HG03558 (cell line): ENCODE measurements around the gene PXT1.

Experiments
- ATAC-seq: cut with Tn5 transposase; IDR thresholded peaks from one replicate; pipeline ENCODE4 v1.9.1; 2021; ENCODE audit warnings: moderate number of reproducible peaks; ENCODE audit not compliant: unreplicated experiment; ENCODE audit errors: extremely low read depth

Gene PXT1

GRCh38 chr6:36402481-36402880 lies 40.2 kb downstream of the PXT1 start:
- no peak for ATAC-seq

- no peak for ATAC-seq
These were observed 42.7 kb downstream of the PXT1 start for GRCh38 chr6:36399970-36400369.

GRCh38 chr6:36392621-36393020 lies 50.0 kb downstream of the PXT1 start:
- no peak for ATAC-seq

- no peak for ATAC-seq
These were observed 53.3 kb downstream of the PXT1 start for GRCh38 chr6:36389353-36389752.

GRCh38 chr6:36387440-36388303 lies 55.0 kb downstream of the PXT1 start, which contains the start of gene ETV7:
ETV7 (minus strand) TSS chr6:36387669; CDS start chr6:36387541, 128 bp downstream.
- no peak for ATAC-seq

GRCh38 chr6:36386495-36387439 lies 55.9 kb downstream of the PXT1 start:
- no peak for ATAC-seq

- ATAC-seq, result no peak
These were observed 58.6 kb downstream of the PXT1 start for GRCh38 chr6:36384095-36384494.

- no peak for ATAC-seq
These were observed 59.0 kb downstream of the PXT1 start for GRCh38 chr6:36383606-36384005.

GRCh38 chr6:36382976-36383375 lies 59.7 kb downstream of the PXT1 start:
- ATAC-seq, result no peak

GRCh38 chr6:36381502-36382389 lies 60.9 kb downstream of the PXT1 start:
- ATAC-seq, result no peak

- ATAC-seq, result no peak
These were observed 62.5 kb downstream of the PXT1 start for GRCh38 chr6:36380166-36380565.

GRCh38 chr6:36378936-36379335 lies 63.7 kb downstream of the PXT1 start:
- no peak for ATAC-seq

- no peak for ATAC-seq
These were observed 64.3 kb downstream of the PXT1 start for GRCh38 chr6:36378243-36378920.

GRCh38 chr6:36377594-36377993 lies 65.1 kb downstream of the PXT1 start:
- ATAC-seq, result no peak

GRCh38 chr6:36376742-36377141 lies 65.9 kb downstream of the PXT1 start:
- ATAC-seq, result no peak

GRCh38 chr6:36376183-36376582 lies 66.5 kb downstream of the PXT1 start:
- ATAC-seq, result no peak

- ATAC-seq, result no peak
These were observed 67.0 kb downstream of the PXT1 start for GRCh38 chr6:36375644-36376155.

GRCh38 chr6:36374972-36375371 lies 67.7 kb downstream of the PXT1 start:
- ATAC-seq, result no peak

GRCh38 chr6:36374194-36374593 lies 68.5 kb downstream of the PXT1 start:
- no peak for ATAC-seq
